HL-60/S4 treated with phorbol 12-myristate 13-acetate at 8.2 ng/mL for 4 days and 3 days (cell line): ENCODE measurements around the gene USP32.
"Not testable (repeated sequence)": the region's sequence is repeated elsewhere in the genome, so short reads cannot be mapped to it uniquely, and the experiment has no call there.

ENCODE experiments used
- in situ Hi-C: fragments of 300-500 bp; cut with MboI; formaldehyde crosslinking; loops from 2 replicates; pipeline ENCODE4 v1.15.0; 2022; ENCODE audit warnings: low sequenced_read_pairs

USP32 gene

GRCh38 chr17:60342492-60342891 lies 49.4 kb downstream of the USP32 start:
- in situ Hi-C loops = not testable (repeated sequence)

- in situ Hi-C loops = no loop called here
Observed at GRCh38 chr17:60335289-60335688, 56.6 kb downstream of the USP32 start.

- in situ Hi-C loops = no loop called here
Observed at GRCh38 chr17:60333628-60334031, 58.3 kb downstream of the USP32 start.

GRCh38 chr17:60333072-60333471 lies 58.9 kb downstream of the USP32 start:
- in situ Hi-C loops = not testable (repeated sequence)

- in situ Hi-C loops = no loop called here
Observed at GRCh38 chr17:60332574-60332973, 59.4 kb downstream of the USP32 start.

- in situ Hi-C loops = no loop called here
Observed at GRCh38 chr17:60330731-60331130, 61.2 kb downstream of the USP32 start.

- in situ Hi-C loops = no loop called here
Observed at GRCh38 chr17:60328679-60329078, 63.3 kb downstream of the USP32 start.

GRCh38 chr17:60327901-60328273 lies 64.0 kb downstream of the USP32 start:
- in situ Hi-C loops = no loop called here

GRCh38 chr17:60327134-60327900 lies 64.6 kb downstream of the USP32 start:
- in situ Hi-C loops = no loop called here

GRCh38 chr17:60326702-60327101 lies 65.2 kb downstream of the USP32 start:
- in situ Hi-C loops = no loop called here

GRCh38 chr17:60325730-60326524 lies 66.0 kb downstream of the USP32 start:
- in situ Hi-C loops = no loop called here

- in situ Hi-C loops = no loop called here
Observed at GRCh38 chr17:60323754-60324153, 68.2 kb downstream of the USP32 start.

GRCh38 chr17:60322056-60322387 lies 69.9 kb downstream of the USP32 start:
- in situ Hi-C loops = no loop called here

- in situ Hi-C loops = no loop called here
Observed at GRCh38 chr17:60321336-60322055, 70.4 kb downstream of the USP32 start.

- in situ Hi-C loops = no loop called here
Observed at GRCh38 chr17:60318830-60319229, 73.1 kb downstream of the USP32 start.

- in situ Hi-C loops = no loop called here
Observed at GRCh38 chr17:60318326-60318725, 73.6 kb downstream of the USP32 start.

GRCh38 chr17:60315650-60316049 lies 76.3 kb downstream of the USP32 start:
- in situ Hi-C loops = no loop called here

- in situ Hi-C loops = not testable (repeated sequence)
Observed at GRCh38 chr17:60314900-60315299, 77.0 kb downstream of the USP32 start.

GRCh38 chr17:60314423-60314822 lies 77.5 kb downstream of the USP32 start:
- in situ Hi-C loops = no loop called here

- in situ Hi-C loops = no loop called here
Observed at GRCh38 chr17:60311936-60312335, 80.0 kb downstream of the USP32 start.

- in situ Hi-C loops = no loop called here
Observed at GRCh38 chr17:60311186-60311585, 80.7 kb downstream of the USP32 start.

GRCh38 chr17:60305141-60305540 lies 86.8 kb downstream of the USP32 start:
- in situ Hi-C loops = no loop called here
